ENCODE results near the gene SNRPN. TPM values are rescaled to one million over a fixed set of nuclear protein-coding genes. Genes with fewer than 3 reads are reported as not detected.

The SNRPN gene
- total RNA-seq, 1 donor from 2014 or later: 91.1 TPM

DNA sequence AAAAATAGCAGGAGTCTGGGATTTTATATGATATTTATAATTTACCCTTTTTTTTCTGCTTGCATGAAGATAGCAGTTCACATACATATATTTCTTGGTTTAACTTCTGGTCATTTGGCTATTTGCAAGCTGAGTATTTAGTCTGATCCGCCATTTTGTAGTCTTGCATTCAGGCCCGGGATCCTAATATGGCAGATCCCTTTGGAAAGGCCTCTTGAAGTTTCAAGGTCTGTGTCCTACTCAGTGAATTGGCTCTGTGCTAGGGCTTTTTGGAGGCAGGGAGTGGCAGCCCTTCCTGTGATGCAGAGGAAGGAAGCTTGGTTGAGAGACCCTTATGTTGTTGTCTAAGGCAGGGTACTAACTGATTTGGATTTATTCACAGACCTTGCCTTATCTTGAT is 2.9 kb downstream of the SNRPN start:
- H3K4me1 ChIP-seq: no peaks in the 10 kb centered on the region
- H3K36me3 ChIP-seq: peaks cover 5% of the 10 kb centered on the region
- H3K27ac ChIP-seq: no peak overlapping the region
- H3K4me3 ChIP-seq: no peak overlapping the region
- no peaks in the 10 kb centered on the region for H3K27me3 ChIP-seq
- no peaks in the 10 kb centered on the region for H3K9me3 ChIP-seq
- TF ChIP-seq, protein P1, sequence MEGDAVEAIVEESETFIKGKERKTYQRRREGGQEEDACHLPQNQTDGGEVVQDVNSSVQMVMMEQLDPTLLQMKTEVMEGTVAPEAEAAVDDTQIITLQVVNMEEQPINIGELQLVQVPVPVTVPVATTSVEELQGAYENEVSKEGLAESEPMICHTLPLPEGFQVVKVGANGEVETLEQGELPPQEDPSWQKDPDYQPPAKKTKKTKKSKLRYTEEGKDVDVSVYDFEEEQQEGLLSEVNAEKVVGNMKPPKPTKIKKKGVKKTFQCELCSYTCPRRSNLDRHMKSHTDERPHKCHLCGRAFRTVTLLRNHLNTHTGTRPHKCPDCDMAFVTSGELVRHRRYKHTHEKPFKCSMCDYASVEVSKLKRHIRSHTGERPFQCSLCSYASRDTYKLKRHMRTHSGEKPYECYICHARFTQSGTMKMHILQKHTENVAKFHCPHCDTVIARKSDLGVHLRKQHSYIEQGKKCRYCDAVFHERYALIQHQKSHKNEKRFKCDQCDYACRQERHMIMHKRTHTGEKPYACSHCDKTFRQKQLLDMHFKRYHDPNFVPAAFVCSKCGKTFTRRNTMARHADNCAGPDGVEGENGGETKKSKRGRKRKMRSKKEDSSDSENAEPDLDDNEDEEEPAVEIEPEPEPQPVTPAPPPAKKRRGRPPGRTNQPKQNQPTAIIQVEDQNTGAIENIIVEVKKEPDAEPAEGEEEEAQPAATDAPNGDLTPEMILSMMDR (IDR thresholded peaks at IDR 0.05): no peak
- no peak for DNase-seq
- intact Hi-C loops (cut with DNase I): no loop called here
- ATAC-seq: no peak

DNA sequence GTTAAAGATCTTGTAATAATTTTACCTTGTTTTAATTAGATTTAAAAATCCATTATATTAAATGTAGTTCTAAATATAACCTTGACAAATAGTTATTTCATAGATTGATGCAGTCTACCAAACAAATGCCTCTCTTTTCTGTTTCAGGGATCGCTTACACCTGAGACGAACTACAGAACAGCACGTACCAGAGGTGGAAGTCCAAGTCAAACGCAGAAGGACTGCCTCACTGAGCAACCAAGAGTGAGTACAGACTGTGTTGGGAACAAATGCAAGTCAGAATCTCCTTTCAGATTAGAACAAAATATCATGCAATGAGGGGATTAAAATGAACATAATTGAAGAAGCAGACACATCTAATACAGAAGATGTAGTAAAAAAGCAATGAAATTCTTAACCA is 7.2 kb downstream of the SNRPN start:
- DNase-seq: no peak
- no peak overlapping the region for H3K27ac ChIP-seq
- no peak overlapping the region for H3K4me3 ChIP-seq
- ATAC-seq: no peak
- H3K4me1 ChIP-seq: no peaks in the 10 kb centered on the region
- TF ChIP-seq, protein P1 (IDR thresholded peaks at IDR 0.05): no peak
- peaks cover 4% of the 10 kb centered on the region for H3K9me3 ChIP-seq
- intact Hi-C loops (cut with DNase I): no loop called here
- peaks cover 32% of the 10 kb centered on the region for H3K36me3 ChIP-seq
- H3K27me3 ChIP-seq: no peaks in the 10 kb centered on the region

DNA sequence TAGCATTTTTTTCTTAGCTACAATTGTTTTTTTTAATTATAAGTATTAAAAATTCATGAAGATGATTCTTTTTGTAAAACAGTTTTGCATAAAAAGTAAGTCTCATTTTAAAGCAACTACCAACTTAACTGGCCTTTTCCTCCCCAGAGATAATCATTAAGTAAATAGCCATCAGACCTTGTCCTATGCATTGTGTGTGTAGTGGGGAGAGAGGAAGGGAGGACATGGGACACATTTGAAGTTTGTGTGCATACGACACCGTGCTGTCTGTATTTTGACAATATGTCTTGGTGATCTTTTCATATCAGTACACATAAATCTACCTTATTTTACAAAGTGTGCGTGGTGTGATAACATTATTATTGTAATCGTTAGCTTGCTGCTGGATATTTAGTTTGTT is 8.1 kb downstream of the SNRPN start:
- no peak overlapping the region for H3K4me3 ChIP-seq
- no peak for DNase-seq
- intact Hi-C loops (cut with DNase I): no loop called here
- H3K27ac ChIP-seq: no peak overlapping the region
- H3K4me1 ChIP-seq: no peaks in the 10 kb centered on the region
- H3K36me3 ChIP-seq: peaks cover 41% of the 10 kb centered on the region
- TF ChIP-seq, protein P1 (IDR thresholded peaks at IDR 0.05): no peak
- H3K27me3 ChIP-seq: no peaks in the 10 kb centered on the region
- peaks cover 4% of the 10 kb centered on the region for H3K9me3 ChIP-seq
- ATAC-seq: no peak

DNA sequence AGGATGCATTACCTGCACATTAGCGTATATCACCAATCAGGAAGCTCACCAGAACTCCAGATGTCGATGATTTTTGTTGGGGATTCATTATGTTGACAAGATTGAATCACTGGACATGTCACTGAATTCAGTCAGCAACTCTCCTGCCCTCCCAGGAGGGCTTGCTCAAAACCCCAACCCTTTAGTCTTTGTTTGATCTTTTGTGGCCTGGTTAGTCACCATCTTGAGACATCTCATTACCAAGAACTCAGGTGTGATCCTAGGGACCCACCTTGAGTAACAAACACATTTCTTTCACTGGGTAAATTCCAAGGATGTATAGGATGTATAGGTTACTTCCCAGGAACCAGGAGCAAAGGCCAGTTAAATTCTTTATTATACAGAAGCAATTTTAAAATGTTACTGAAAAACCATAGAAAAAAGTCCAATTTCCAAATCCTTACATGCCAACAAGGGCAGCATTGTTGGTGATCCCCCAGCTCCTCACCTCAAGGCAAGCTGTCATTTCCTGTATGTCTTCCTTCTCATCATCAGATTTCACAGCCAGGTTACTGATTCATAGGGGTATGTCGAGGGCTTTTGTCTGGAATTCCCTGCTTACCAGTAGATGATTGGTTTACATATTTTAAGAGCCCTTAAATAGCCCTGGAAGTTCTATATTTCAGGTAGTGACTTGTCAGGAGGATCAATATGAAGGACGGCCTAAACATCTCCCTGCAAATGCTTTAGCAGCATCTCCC is 11.7 kb downstream of the SNRPN start:
- no peaks in the 10 kb centered on the region for H3K27me3 ChIP-seq
- peaks cover 4% of the 10 kb centered on the region for H3K9me3 ChIP-seq
- H3K36me3 ChIP-seq: peaks cover 60% of the 10 kb centered on the region
- ATAC-seq (no peak), DNase-seq (no peak)
- intact Hi-C loops (cut with DNase I): no loop called here
- TF ChIP-seq, protein P1 (IDR thresholded peaks at IDR 0.05): no peak
- no peak overlapping the region for H3K27ac ChIP-seq
- no peaks in the 10 kb centered on the region for H3K4me1 ChIP-seq
- H3K4me3 ChIP-seq: no peak overlapping the region

DNA sequence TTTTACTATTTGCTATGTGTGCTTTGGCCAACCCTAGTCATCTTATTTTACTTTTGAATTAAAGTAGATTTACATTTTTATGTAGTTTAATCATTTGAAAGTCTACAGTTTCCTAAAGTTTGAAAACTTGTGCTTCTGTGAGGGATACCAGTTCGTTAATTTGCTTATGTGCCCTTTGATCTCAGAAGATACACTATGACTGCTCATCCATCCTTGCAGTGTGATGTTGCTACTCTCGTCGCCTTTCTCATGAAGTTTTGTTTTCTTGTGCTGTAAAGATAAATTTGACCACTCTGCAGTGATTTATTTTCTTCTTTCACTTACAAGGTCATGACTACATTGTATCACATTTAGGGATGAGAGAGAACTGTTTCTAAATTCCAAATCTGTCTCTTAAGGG is 16.3 kb downstream of the SNRPN start:
- peaks cover 70% of the 10 kb centered on the region for H3K36me3 ChIP-seq
- peaks cover 4% of the 10 kb centered on the region for H3K9me3 ChIP-seq
- no peaks in the 10 kb centered on the region for H3K4me1 ChIP-seq
- H3K27me3 ChIP-seq: no peaks in the 10 kb centered on the region
- intact Hi-C loops (cut with DNase I): no loop called here
- ATAC-seq (no peak), DNase-seq (no peak)
- TF ChIP-seq, protein P1 (IDR thresholded peaks at IDR 0.05): no peak
- no peak overlapping the region for H3K4me3 ChIP-seq
- H3K27ac ChIP-seq: no peak overlapping the region

Measured in upper lobe of right lung (tissue), 1 donor.